Body of pancreas (tissue), 4 donors: ENCODE results near the gene KCNAB2.

ENCODE experiments used
- POLR2A ChIP-seq, 3 donors: fragments of 450-650 bp; IDR thresholded peaks; one replicate each; pipeline ENCODE4 v1.6.1; 2016; ENCODE audit warnings: antibody characterized with exemption in 3 of 3, mild to moderate bottlenecking in 2 of 3
- TF ChIP-seq, protein P1 (sequence below), 7 experiments: fragments of 450-650 bp in 4 of 7; fragments of 200-600 bp in 3 of 7; sonication (generic) in 3 of 7; IDR thresholded peaks; one replicate each; pipeline ENCODE4 v1.5.1; 2016 to 2019; ENCODE audit warnings: antibody characterized with exemption in 7 of 7

DNA sequence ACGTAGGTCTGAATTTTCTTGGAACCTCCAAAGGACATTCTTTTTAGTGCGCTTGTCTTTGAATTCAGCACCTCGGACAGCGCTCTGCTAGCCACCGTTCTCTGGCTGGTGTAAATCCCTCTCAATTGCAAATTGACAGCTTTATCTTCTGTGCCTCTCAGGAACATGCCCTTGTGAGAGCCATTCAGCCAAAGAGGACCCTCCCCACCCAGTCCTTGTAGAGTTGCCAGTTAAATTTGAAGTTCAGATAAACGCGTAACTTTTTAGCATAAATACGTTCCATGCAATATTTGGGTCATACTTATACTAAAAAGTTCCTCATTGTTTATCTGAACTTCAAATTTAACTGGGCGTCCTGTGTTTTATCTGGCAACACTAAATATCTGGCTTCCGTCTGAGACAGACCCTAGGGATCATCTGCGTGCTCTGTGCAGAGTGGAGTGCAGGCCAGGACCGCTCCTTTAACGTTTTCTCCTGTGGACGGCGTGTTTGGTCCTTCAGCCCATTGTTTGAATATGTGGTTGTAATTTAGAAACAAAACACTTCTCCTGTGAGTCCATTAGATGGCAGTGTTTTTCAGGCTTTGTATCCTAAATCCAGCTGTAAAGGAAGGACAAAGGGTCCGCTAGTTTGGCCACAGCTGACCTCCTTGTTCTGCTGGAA lies 7.0 kb downstream of the KCNAB2 start:
- TF ChIP-seq, protein P1, sequence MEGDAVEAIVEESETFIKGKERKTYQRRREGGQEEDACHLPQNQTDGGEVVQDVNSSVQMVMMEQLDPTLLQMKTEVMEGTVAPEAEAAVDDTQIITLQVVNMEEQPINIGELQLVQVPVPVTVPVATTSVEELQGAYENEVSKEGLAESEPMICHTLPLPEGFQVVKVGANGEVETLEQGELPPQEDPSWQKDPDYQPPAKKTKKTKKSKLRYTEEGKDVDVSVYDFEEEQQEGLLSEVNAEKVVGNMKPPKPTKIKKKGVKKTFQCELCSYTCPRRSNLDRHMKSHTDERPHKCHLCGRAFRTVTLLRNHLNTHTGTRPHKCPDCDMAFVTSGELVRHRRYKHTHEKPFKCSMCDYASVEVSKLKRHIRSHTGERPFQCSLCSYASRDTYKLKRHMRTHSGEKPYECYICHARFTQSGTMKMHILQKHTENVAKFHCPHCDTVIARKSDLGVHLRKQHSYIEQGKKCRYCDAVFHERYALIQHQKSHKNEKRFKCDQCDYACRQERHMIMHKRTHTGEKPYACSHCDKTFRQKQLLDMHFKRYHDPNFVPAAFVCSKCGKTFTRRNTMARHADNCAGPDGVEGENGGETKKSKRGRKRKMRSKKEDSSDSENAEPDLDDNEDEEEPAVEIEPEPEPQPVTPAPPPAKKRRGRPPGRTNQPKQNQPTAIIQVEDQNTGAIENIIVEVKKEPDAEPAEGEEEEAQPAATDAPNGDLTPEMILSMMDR (IDR thresholded peaks at IDR 0.05) = peak in 5 of 7 experiments; percentile 14 to 40 (median 22)
- no peak for TF ChIP-seq POLR2A (IDR thresholded peaks at IDR 0.05)
